Cerebellar cortex (tissue), 1 donor: ENCODE measurements around the gene CYP11A1.
"Not testable (repeated sequence)": the region's sequence is repeated elsewhere in the genome, so short reads cannot be mapped to it uniquely, and the experiment has no call there.

Experiments
- DNase-seq: peaks from one replicate; pipeline ENCODE4 v3.0.0-alpha.2; 2015; ENCODE audit warnings: low spot score

Gene CYP11A1

DNA sequence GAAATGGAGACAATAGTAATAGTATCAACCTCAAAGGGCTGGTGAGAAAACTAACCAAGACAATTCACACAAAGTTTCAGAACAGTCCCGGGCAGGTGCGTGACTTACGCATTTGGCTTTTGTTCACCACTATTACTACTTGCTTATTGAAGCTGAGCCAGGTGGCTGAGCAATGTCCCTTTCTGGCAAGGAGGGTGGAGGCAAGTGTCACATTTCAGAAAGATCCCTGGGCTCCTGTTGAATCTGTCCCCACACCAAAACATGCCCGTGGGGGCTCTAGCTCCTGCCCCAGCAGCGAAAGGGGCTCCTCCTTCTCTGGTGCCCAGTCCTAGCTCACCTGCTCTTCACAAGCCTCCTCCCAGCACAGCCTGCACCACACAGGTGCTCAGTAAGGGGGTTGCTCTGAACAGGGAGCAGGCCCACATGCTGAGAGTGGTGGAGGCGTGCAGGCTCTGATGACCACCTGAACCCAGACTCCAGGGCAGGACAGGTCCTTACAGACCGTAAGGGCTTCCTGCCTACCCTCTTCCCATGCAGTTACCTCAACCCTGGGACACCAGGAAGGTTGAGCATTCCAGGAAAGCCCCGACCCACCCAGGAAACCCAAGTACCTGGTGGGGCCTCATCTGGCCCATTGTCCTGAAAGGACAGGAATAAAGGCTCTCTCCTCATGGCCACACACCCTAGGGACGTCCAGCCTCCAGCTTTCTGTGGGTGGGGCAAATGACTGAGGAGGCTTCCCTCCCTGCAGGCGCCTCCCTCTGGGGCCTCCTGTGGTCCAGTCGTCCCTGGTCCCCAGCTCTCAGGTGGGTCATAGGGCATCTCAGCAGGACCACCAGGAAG lies 33.7 kb upstream of the CYP11A1 start:
- no peak for DNase-seq

DNA sequence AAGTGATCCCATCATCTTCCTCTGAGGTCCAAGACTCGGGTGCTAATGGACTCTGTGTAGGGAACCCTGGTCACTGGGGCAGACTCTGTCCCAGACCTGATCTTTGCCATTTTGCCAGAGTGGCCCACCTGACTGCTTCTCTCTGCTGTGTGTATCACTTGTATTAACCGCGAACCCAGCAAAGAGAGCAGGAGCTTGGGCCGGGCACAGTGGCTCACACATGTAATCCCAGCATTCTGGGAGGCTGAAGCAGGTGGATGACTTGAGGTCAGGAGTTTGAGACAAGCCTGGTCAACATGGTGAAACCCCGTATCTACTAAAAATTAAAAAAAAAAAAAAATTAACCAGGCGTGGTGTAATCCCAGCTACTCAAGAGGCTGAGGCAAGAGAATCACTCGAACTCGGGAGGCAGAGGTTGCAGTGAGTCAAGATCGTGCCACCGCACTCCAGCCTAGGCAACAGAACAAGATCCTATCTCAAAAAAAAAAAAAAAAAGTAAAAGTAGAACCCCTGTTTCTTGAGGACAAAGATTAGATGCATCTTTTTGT lies 32.9 kb upstream of the CYP11A1 start:
- DNase-seq, result no peak

DNA sequence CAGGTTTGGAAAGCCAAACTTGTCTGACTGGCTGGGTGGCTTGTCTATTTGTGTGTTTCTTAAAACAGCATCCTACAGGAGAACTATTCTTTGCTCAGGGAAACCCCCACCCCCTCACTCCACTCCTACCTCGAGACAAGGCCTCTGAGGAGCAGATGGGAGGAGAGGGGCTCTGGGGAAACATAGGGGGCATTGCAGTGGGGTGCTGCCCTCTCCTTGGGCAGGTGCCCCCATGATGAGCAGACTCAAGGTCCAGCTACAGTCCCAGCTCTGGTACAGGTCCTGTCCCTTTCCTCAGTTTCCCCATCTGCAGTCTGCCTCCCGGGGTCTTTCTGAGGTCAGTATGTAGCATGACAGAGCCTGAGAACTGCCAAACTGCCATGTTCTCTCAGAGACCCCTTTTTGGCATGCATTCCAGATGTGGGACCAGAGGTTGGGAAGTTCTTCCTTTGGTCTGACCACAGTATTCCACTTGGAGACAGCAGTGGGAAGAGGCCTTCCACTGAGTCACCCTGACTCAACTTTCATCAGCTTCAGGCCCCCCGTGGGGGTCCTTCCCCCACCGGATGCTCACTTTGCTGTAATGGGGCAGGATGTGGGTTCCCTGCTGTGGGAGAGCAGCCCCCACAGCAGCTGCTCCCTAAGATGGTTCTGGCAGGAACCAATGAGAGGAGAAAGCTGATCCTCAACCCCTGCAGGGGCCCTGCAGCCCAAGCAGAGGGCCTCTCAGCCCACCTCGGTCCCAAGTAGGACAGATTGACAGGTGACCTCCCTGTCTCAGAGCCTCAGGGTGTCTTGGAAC lies 32.3 kb upstream of the CYP11A1 start:
- no peak for DNase-seq

DNA sequence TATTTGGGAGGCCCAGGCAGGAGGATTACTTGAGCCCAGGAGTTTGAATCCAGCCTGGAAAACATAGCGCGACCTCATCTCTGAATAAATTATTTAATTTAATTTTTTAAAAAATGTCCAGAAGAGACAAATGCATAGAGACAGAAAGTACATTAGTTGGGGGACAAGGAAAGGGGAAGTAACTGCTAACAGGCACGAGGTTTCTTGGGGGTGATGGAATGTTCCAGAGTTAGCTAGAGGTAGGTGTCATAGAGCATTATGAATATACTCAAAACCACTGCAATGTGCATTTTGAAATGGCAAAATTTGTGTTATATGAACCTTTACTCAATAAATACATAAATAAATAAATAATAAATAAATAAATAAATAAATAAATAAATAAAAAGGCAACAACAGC lies 31.7 kb upstream of the CYP11A1 start:
- DNase-seq, result no peak

DNA sequence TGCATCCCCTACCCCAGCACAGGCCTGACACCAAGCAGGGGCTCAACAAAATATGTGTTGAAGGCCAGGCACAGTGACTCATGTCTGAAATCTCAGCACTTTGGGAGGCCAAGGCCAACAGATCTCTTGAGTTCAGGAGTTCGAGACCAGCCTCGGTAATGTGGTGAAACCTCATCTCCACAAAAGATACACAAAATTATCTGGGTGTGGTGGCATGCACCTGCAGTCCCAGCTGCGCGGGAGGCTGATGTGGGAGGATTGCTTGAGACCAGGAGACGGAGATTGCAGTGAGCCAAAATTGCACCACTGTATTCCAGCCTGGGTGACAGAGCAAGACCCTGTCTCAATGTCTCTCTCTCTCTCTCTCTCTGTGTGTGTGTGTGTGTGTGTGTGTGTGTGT lies 30.7 kb upstream of the CYP11A1 start:
- DNase-seq, result no peak

DNA sequence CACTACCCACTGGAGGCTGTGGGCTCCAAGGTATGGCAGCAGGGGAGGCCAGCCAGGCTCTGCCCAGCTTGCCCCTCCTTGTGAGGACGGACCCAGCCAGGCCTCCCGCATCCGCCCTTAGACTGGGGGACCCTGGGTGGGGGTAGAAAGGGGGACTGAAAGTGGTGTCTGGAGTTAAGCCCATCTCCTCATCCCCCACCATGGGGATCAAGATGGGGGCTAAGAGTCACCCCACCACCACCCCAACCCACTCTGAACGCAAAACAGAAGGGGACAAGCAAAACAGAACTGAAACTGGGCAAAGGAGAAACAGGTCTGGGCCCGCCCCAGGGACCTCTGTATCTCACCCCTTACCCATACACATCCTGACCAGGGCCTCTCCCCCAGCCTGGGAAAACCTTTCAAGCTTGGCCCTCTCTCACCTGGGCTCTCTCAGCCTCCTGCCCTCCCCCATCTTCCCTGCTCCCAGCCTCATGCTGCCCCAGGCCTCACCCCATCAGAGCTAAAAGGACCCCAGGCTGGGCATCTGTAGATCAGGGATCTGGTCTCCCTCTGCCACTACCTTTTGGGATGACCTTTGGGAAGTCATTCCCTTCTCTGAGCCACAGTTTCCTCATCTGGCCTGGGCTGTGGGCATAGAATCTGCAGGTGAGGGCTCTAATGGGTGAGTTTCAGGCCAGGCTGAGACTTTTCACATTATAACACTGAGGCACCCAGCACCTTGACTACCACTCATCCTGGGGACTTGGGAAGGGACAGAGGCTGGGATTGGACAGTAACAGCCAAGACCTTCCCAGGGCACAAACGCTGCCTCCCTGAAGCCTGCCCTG lies 30.0 kb upstream of the CYP11A1 start:
- no peak for DNase-seq

DNA sequence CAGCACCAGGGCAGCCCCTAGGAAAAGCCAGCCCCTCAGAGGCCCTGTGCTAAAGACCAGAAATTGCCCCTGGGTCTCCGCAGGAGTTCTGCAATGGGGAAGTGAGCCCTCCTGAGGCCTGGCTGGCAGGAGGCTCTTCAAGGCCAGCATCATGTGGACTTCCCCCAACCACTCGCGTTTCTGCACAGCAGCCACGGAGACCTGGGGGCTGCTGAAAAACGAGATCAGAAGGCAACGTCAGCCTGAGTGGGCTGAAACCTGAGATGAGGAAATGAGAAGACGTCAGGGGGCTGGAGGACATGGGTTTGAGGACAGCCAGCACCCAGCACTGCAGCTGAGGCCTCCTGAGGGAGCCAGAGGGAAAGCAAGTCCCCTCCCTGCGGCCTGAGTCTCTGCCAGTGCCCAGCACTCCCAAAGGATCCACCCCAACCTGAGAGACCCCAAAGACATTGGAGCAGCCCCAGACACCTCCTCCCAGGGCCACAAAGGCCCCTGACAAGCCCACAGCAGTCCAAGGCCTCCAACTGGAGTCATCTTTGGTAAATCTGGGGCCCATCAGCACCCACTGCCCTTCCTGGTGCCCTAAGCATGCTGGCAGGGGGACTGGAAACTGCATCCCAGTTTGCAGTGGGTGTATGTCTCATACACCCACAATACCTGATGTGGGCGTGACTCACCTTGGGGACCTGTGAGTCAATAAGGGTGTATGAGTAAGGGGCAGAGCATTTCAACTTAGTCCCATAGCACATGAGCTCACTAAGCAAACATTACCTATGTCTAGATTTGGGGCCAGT lies 29.2 kb upstream of the CYP11A1 start:
- DNase-seq, result no peak

DNA sequence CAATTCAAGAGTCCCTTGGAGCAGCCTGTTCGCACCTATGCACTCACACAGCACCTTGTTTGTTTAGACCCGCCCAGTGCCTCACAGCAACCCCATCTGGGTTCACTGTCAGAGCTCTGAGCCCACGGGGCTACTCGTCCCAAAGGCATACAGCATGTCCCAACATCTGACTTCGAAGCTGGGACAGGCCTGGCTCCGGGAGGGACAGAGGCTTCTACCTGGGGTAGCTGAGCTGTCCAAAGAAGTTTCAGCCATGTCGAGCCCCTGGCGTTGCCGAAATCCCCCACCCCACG lies 28.6 kb upstream of the CYP11A1 start:
- no peak for DNase-seq

DNA sequence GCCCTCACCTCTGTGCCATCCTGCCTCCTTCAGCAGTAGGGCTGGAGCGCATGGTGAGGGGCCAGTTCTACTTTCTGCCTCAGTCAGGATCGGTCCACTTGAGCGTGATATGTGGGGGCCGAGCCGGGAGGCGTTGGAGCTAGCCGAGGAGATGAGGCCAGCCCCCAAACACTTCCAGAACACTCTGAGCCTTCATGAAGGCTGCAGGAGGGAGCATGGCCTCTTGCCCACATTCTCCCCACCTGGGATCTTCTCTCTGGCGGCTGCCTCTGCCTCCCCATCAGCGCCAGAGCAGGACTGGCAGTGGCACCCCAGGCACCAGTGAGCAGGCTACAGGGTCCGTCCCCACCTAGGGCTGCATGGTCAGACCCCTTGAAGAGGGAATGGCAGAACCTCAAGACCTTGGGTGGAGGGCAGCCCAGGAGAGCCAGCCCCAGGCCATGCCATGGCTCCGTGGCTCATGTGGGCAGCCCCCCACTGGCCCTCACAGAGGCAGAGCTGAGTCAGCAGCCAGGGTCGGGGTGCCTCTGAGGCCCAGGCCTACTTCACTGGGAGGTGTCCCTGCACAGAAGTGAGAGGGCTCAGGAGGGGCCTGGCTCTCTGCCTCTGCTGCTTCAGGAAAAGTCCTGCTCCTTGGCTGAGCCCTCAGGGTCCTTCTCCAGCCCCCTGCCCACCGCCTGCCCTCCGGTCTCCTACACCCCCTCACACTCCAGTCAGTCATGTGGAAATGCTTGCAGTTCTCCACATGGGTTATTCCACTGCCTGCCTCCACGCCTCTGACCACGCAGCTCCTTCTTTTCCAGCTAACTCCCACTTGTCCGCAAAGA lies 28.1 kb upstream of the CYP11A1 start:
- DNase-seq, result no peak

DNA sequence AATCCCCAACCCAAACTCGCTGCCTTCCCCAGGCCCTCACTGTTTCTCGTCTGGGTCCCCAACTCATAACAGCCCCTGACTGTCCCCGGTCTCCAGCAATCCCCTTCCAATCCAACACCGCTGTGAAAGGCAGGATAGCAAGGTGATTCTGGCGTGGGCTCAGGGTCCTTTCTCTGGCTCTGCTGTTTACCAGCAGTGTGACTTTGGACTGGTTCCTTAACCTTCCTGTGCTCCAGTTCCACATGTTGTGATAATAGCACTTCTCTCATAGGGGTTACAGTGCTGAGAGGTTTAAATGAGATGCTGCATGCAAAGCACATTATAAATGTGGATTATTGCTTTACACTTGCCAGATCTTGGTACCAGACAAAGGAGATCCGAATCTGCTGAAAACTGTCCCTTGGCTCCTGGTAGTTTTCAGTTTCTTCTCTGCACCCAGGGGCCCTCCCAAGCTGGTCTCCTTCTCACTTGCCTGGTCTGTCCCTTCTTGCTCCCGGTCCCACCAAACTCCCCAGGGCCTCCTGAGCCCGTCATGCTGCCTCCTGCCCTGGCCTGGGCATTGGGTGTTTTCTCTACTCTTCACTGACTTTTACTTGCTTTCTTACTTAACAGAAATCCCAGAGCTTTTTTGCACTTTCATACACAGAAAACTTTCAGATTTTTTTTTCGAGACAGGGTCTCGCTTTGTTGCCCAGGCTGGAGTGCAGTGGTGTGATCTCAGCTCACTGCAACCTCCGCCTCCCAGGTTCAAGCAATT lies 26.8 kb upstream of the CYP11A1 start:
- no peak for DNase-seq

DNA sequence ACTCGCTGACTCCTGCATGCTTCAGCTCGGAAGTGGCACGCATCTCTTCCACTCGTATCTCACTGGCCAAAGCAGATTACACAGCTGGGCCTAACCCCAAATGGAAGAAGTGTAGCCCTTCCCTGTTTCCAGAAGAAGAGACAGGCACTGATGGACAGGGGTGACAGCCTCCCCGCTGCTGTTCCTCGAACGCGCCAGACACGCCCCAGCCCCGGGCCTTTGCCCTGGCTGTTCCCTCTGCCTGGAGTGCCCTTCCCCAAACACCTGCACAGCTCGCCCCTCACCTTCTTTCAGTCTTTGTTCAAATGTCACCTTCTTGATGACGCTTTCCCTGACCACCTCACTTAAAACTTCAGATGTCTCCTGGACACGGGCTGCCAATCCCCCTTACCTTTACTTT lies 26.0 kb upstream of the CYP11A1 start:
- DNase-seq, result no peak

DNA sequence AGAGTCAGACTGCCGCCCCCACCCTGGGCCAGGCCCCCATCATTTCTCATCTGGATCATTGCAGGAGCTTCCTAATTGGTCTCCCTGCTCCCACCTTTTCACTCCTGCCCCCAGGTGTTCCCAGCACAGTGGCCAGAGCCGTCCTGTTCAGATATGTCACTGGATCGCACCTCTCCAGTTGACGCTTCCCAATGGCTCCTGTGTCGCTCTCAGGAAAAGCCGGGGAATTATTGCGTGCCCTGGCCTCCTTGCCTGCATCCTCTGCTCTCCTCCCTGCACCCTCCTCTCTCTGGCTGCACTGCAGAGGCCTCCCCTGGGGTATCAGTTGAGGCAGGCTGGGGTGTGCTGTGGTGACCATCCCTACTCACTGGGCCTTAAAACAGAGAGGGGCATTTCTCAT lies 25.5 kb upstream of the CYP11A1 start:
- no peak for DNase-seq

DNA sequence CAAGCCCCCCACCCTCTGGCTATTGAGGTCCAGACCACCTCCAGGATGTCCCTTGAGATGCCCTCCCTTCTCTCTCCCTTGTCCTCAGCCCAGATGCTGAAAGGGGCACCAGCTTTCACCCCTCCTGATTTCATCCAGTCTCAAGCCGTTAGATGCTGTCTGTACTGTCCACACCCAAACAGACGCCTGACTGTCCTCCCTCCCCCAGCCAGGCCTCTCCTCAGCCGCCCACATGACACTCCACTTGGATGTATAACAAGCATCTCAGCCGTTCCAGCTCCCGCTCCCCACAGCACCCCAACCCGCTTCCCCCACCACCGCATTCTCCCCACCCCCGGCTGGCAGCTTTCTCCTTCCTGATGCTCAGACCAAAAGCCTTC lies 25.0 kb upstream of the CYP11A1 start:
- DNase-seq, result no peak

DNA sequence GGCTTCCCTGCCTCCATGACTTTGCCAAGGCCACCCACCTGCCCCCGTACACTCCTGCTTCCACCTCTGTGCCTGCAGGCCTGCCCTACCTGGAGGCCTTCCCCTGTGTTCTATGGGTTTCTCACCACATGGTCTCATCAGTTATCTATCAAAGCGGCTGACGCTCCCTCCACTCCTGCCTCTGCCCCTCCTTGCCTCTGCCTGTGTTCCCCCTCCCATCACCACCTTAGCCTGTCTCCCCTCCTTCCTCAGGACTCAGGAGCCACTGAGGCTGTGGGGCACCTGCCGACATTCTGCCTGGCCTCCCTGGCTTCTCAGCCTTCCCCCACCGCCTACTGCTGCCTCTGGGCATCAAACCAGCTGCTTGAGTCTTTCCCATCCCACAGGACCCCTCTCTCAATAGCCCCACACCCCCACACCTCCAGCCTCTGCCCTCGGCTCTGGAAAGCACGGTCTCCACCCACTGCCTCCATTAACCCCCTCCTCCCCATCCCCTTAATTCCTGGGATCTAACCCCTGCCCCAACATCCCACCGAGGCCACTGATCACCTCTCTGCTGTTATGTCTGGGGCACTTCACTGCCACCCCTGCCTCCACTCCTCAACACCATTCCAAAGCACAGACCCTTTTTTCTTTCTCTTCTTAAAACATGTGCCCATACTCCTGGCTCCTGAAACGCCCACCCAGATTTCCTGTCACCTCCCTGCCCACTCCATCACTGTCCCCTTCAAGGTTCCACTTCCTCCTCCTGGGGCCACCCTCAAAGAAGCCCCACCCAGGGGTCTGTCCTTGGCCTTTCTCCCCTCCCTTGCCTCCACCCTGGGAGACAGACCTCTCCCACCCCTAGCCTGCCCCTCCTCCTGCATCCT lies 24.4 kb upstream of the CYP11A1 start:
- DNase-seq, result no peak

DNA sequence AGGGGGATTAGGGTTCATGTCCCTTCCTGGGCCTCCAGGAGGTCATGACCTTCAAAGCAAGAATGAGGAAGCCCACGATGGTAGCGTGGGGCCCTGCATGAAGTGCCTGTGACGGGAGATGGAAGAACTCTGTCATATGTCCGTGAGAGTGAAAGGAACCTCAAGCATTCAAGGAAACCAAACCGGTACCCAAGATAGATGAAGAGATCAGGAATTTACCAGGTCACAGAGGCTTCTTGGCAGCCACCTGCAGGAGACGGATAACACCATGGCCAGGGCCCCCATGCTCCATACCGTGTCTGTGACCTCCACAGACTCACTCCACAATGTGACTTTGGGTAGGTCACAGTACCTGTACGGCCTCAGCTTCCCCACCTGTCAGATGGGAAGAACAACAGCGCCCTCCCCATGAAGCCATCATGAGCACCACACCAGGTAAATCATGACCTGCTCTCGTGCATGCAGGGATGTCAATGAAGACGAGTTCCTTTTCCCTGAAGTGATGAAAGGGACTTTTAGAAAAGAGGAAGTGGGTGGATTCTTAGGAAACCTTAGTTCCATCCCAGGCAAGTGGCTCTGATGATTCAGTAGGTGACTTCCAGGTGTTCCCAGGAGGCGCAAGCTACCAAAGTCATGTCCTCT lies 23.3 kb upstream of the CYP11A1 start:
- no peak for DNase-seq

DNA sequence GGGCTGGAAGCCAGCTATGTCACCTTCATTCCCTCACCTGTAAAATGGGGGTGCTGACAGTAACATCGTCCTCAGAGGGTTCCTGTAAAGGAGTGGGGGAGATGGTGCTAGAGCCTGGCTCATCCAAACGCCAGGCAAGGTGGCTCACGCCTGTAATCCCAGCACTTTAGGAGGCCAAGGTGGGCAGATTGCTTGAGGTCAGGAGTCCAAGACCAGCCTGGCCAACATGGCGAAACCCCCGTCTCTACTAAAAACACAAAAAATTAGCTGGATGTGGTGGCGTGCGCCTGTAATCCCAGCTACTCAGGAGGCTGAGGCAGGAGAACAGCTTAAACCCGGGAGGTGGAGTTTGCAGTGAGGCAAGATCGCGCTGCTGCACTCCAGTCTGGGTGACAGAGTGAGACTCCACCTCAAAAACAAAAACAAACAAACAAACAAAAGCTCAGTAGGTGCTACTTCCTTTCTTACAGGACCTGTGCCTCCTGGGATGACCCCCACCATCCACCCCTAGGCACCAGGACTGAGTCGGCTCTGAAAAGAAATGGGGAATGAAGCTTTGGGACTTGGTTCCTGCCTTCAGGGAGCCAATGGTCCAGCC lies 22.7 kb upstream of the CYP11A1 start:
- not testable (repeated sequence) for DNase-seq

DNA sequence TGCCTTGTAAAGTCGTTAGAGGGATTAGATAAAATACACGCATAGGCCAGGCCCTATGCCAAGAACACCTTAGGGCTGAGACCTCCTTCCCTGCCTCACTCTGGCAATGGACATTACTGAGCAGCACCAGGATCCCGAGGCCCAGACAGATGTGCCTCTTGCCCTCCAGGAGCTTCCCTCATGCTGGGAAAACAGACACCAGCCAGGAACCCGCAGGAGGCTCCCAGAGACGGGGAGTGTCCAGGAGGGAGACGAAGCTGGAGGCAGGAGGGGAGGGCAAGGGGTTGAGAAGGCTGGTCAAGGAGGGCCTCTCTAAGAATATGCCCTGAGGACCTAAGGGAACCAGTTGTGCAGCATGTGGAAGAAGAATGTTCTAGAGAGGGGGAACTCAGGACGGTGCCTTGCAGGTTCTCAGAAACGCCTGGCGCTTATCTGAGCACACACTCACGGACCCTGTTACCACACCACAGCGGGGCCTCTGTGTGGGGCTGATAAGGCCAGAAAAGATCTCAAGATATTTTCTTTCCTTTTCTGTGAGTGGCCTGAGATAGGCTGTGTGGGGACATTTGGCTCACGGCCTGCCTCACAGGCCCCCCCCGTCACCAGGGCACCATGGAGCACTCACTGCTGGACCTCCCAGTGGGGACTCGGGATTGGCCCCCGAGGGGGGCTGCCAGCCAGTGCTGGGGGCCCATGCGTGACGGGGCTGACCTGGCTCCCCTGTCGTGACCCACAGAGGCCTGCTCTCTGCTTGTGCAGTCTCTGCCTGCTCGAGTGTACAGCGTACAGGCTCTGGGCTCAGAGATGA lies 22.0 kb upstream of the CYP11A1 start:
- DNase-seq, result no peak
